ENCODE results near the gene NQO2. TPM values are rescaled to one million over a fixed set of nuclear protein-coding genes. Genes with fewer than 3 reads are reported as not detected.

Gene NQO2
- total RNA-seq, 1 donor from 2014 or later: 9.4 TPM

GRCh38 chr6:2967936-2968335, 31.8 kb upstream of the NQO2 start:
- Mint-ChIP-seq H3K9me3 (ENCODE audit: unreplicated experiment) (no peaks in the 10 kb centered on the region), H3K27ac (ENCODE audit: unreplicated experiment) (no peak overlapping the region)
- TF ChIP-seq CTCF (IDR thresholded peaks at IDR 0.05; ENCODE audit: insufficient read depth, low read depth, low read length) (no peak), EZH2 (IDR thresholded peaks at IDR 0.05; ENCODE audit: insufficient read depth, low read length) (no peak)

GRCh38 chr6:2968600-2969135, 31.0 kb upstream of the NQO2 start:
- Histone ChIP-seq H3K4me2 (ENCODE audit: low read length) (no peak overlapping the region), H2AFZ (ENCODE audit: low read depth, low read length) (no peak overlapping the region), H3K9me3 (ENCODE audit: insufficient read depth, low read depth, low read length) (no peaks in the 10 kb centered on the region), H4K20me1 (ENCODE audit: insufficient read depth, low read length) (no peaks in the 10 kb centered on the region), H3K79me2 (ENCODE audit: insufficient read depth, low read length) (peaks cover 46% of the 10 kb centered on the region), H3K36me3 (ENCODE audit: insufficient read depth, low read length) (no peaks in the 10 kb centered on the region), H3K4me1 (ENCODE audit: insufficient read depth, low read length) (peaks cover 18% of the 10 kb centered on the region), H3K4me3 (ENCODE audit: insufficient read depth, low read depth, low read length) (no peak overlapping the region), H3K9ac (ENCODE audit: low read length) (no peak overlapping the region), H3K27me3 (ENCODE audit: insufficient read depth, low read length) (no peaks in the 10 kb centered on the region), H3K27ac (ENCODE audit: low read depth, low read length) (no peak overlapping the region)
- DNase-seq (ENCODE audit: low read depth): no peak
- Mint-ChIP-seq H3K27me3 (ENCODE audit: low read depth, unreplicated experiment) (no peaks in the 10 kb centered on the region), H3K4me1 (ENCODE audit: low read depth, unreplicated experiment) (peaks cover 4% of the 10 kb centered on the region), H3K36me3 (ENCODE audit: low read depth, unreplicated experiment) (peaks cover 2% of the 10 kb centered on the region), H3K4me3 (ENCODE audit: unreplicated experiment) (no peak overlapping the region), H3K27ac (ENCODE audit: unreplicated experiment) (no peak overlapping the region), H3K9me3 (ENCODE audit: unreplicated experiment) (no peaks in the 10 kb centered on the region)
- TF ChIP-seq CTCF (IDR thresholded peaks at IDR 0.05; ENCODE audit: insufficient read depth, low read depth, low read length) (no peak), EZH2 (IDR thresholded peaks at IDR 0.05; ENCODE audit: insufficient read depth, low read length) (no peak)
- no peak for FAIRE-seq

More at GRCh38 chr6:2967936-2968335, 31.8 kb upstream of the NQO2 start:
- H3K4me1 ChIP-seq (ENCODE audit: insufficient read depth, low read length): peaks cover 18% of the 10 kb centered on the region
- H3K36me3 ChIP-seq (ENCODE audit: insufficient read depth, low read length): no peaks in the 10 kb centered on the region
- Mint-ChIP-seq H3K4me1 (ENCODE audit: low read depth, unreplicated experiment) (peaks cover 4% of the 10 kb centered on the region), H3K27me3 (ENCODE audit: low read depth, unreplicated experiment) (no peaks in the 10 kb centered on the region), H3K4me3 (ENCODE audit: unreplicated experiment) (no peak overlapping the region), H3K36me3 (ENCODE audit: low read depth, unreplicated experiment) (peaks cover 2% of the 10 kb centered on the region)
- FAIRE-seq (no peak), DNase-seq (ENCODE audit: low read depth) (no peak)
- H2AFZ ChIP-seq (ENCODE audit: low read depth, low read length): no peak overlapping the region
- no peak overlapping the region for H3K27ac ChIP-seq (ENCODE audit: low read depth, low read length)
- no peak overlapping the region for H3K4me3 ChIP-seq (ENCODE audit: insufficient read depth, low read depth, low read length)
- no peaks in the 10 kb centered on the region for H3K27me3 ChIP-seq (ENCODE audit: insufficient read depth, low read length)
- H3K4me2 ChIP-seq (ENCODE audit: low read length): no peak overlapping the region
- H3K79me2 ChIP-seq (ENCODE audit: insufficient read depth, low read length): peaks cover 53% of the 10 kb centered on the region
- H3K9me3 ChIP-seq (ENCODE audit: insufficient read depth, low read depth, low read length): no peaks in the 10 kb centered on the region
- H3K9ac ChIP-seq (ENCODE audit: low read length): no peak overlapping the region
- no peaks in the 10 kb centered on the region for H4K20me1 ChIP-seq (ENCODE audit: insufficient read depth, low read length)

- peaks cover 38% of the 10 kb centered on the region for H3K79me2 ChIP-seq (ENCODE audit: insufficient read depth, low read length)
- no peak overlapping the region for H3K27ac ChIP-seq (ENCODE audit: low read depth, low read length)
- peak overlapping the region; percentile 48 for H3K27ac Mint-ChIP-seq (ENCODE audit: unreplicated experiment)
- no peak for FAIRE-seq
- no peaks in the 10 kb centered on the region for H4K20me1 ChIP-seq (ENCODE audit: insufficient read depth, low read length)
- peaks cover 4% of the 10 kb centered on the region for H3K4me1 Mint-ChIP-seq (ENCODE audit: low read depth, unreplicated experiment)
- TF ChIP-seq CTCF (IDR thresholded peaks at IDR 0.05; ENCODE audit: insufficient read depth, low read depth, low read length): no peak
- TF ChIP-seq EZH2 (IDR thresholded peaks at IDR 0.05; ENCODE audit: insufficient read depth, low read length): no peak
- no peaks in the 10 kb centered on the region for H3K27me3 ChIP-seq (ENCODE audit: insufficient read depth, low read length)
- peak overlapping the region; percentile 69 for H3K4me3 Mint-ChIP-seq (ENCODE audit: unreplicated experiment)
- H3K4me1 ChIP-seq (ENCODE audit: insufficient read depth, low read length): peaks cover 18% of the 10 kb centered on the region
- H3K4me2 ChIP-seq (ENCODE audit: low read length): peak overlapping the region; percentile 86
- no peaks in the 10 kb centered on the region for H3K9me3 ChIP-seq (ENCODE audit: insufficient read depth, low read depth, low read length)
- no peak overlapping the region for H2AFZ ChIP-seq (ENCODE audit: low read depth, low read length)
- no peaks in the 10 kb centered on the region for H3K36me3 ChIP-seq (ENCODE audit: insufficient read depth, low read length)
- H3K9me3 Mint-ChIP-seq (ENCODE audit: unreplicated experiment): no peaks in the 10 kb centered on the region
- no peak overlapping the region for H3K4me3 ChIP-seq (ENCODE audit: insufficient read depth, low read depth, low read length)
- H3K9ac ChIP-seq (ENCODE audit: low read length): no peak overlapping the region
- no peak for DNase-seq (ENCODE audit: low read depth)
- H3K36me3 Mint-ChIP-seq (ENCODE audit: low read depth, unreplicated experiment): peaks cover 2% of the 10 kb centered on the region
- H3K27me3 Mint-ChIP-seq (ENCODE audit: low read depth, unreplicated experiment): no peaks in the 10 kb centered on the region
Observed at GRCh38 chr6:2969549-2969948, 30.1 kb upstream of the NQO2 start.
